PC-3 (cell line): ENCODE results near the gene VANGL2. TPM values are rescaled to one million over a fixed set of nuclear protein-coding genes. Genes with fewer than 3 reads are reported as not detected.

Source experiments
- ATAC-seq: fragments of 200-7000 bp; cut with Tn5 transposase; 2 replicates; pipeline ENCODE4 v1.9.1; 2020; ENCODE audit warnings: mild to moderate bottlenecking, moderate library complexity
- BruUV-seq: library from RNA; stranded (reverse); fragments of 400-500 nt; replicated peaks from 2 replicates; lab custom pipeline; 2021; lab: Mats Ljungman, UMichigan
- CTCF ChIA-PET: fragments of 300-600 bp; sonication (Branson Sonifier 250); formaldehyde crosslinking; loops from one replicate; lab custom pipeline; 2022; ENCODE audit warnings: antibody characterized with exemption; lab: Charles Lee
- POLR2A ChIA-PET: fragments of 300-600 bp; sonication (Branson Sonifier 250); formaldehyde crosslinking; loops from one replicate; lab custom pipeline; 2022; ENCODE audit warnings: antibody characterized with exemption; ENCODE audit not compliant: unreplicated experiment; lab: Charles Lee
- DNase-seq: peaks from one replicate; pipeline ENCODE4 v3.0.0-alpha.2; 2015
- H2AFZ ChIP-seq: fragments of 300-600 bp; sonication (generic); 2 replicates; pipeline ENCODE4 v1.6.0; 2016; ENCODE audit warnings: antibody characterized with exemption, low read length
- H3F3A ChIP-seq: fragments of 300-600 bp; sonication (generic); one replicate; pipeline ENCODE4 v1.6.0; 2017; ENCODE audit warnings: antibody characterized with exemption, low read length, control low read depth, mild to moderate bottlenecking; ENCODE audit not compliant: unreplicated experiment
- H3K27ac ChIP-seq: fragments of 300-600 bp; sonication (generic); 2 replicates; pipeline ENCODE4 v1.5.1; 2016; ENCODE audit warnings: mild to moderate bottlenecking, low read length
- H3K27me3 ChIP-seq: fragments of 300-600 bp; sonication (generic); 2 replicates; pipeline ENCODE4 v1.6.1; 2016; ENCODE audit warnings: low read length, mixed read lengths
- H3K36me3 ChIP-seq: fragments of 300-600 bp; sonication (generic); 2 replicates; pipeline ENCODE4 v1.6.1; 2016; ENCODE audit warnings: low read depth, mixed run types, low read length, mixed read lengths
- H3K4me1 ChIP-seq: fragments of 300-600 bp; sonication (generic); 2 replicates; pipeline ENCODE4 v1.5.1; 2016; ENCODE audit warnings: low read length; ENCODE audit not compliant: insufficient read depth
- H3K4me2 ChIP-seq: fragments of 300-600 bp; sonication (generic); 2 replicates; pipeline ENCODE4 v1.6.0; 2016; ENCODE audit warnings: low read length
- H3K4me3 ChIP-seq: fragments of 300-600 bp; sonication (generic); 2 replicates; pipeline ENCODE4 v1.5.1; 2016; ENCODE audit warnings: mild to moderate bottlenecking, low read length, mixed read lengths
- H3K79me2 ChIP-seq: fragments of 300-600 bp; sonication (generic); 2 replicates; pipeline ENCODE4 v1.6.1; 2017; ENCODE audit warnings: low read length, mixed read lengths
- H3K9ac ChIP-seq: fragments of 300-600 bp; sonication (generic); 2 replicates; pipeline ENCODE4 v1.6.0; 2016; ENCODE audit warnings: mild to moderate bottlenecking, low read length
- H3K9me2 ChIP-seq: fragments of 300-600 bp; sonication (generic); replicated peaks from 2 replicates; pipeline ENCODE4 v1.6.1; 2016; ENCODE audit warnings: mixed run types, low read length, mixed read lengths
- H3K9me3 ChIP-seq: fragments of 300-600 bp; sonication (generic); 2 replicates; pipeline ENCODE4 v1.6.1; 2016; ENCODE audit warnings: low read length, mixed read lengths
- H4K20me1 ChIP-seq: fragments of 300-600 bp; sonication (generic); 2 replicates; pipeline ENCODE4 v1.6.1; 2016; ENCODE audit warnings: low read length, mixed read lengths
- CTCF ChIP-seq: fragments of 300-600 bp; sonication (generic); conservative IDR thresholded peaks from 2 replicates; pipeline ENCODE4 v1.5.1; 2017; ENCODE audit warnings: antibody characterized with exemption, low read depth, mild to moderate bottlenecking, low read length
- EZH2 ChIP-seq: fragments of 300-600 bp; sonication (generic); IDR thresholded peaks from one replicate; pipeline ENCODE4 v1.6.1; 2017; ENCODE audit warnings: antibody characterized with exemption, mild to moderate bottlenecking, low read length; ENCODE audit not compliant: unreplicated experiment
- EZH2phosphoT487 ChIP-seq: fragments of 300-600 bp; sonication (generic); IDR thresholded peaks from 2 replicates; pipeline ENCODE4 v1.6.1; 2018; ENCODE audit warnings: mild to moderate bottlenecking, antibody characterized with exemption, low read length, borderline replicate concordance
- intact Hi-C: fragments of 100-400 bp; cut with micrococcal nuclease; formaldehyde crosslinking; loops from 2 replicates; pipeline ENCODE4 v1.9.0; 2023
- total RNA-seq: library from RNA; depleted of rRNA; stranded (reverse); fragments of >200 nt; gene quantifications from 2 replicates; pipeline ENCODE4 v1.2.3, GENCODE V29; 2014

The VANGL2 gene
- total RNA-seq, 1 experiment from 2014 or later = 0.44 TPM

DNA sequence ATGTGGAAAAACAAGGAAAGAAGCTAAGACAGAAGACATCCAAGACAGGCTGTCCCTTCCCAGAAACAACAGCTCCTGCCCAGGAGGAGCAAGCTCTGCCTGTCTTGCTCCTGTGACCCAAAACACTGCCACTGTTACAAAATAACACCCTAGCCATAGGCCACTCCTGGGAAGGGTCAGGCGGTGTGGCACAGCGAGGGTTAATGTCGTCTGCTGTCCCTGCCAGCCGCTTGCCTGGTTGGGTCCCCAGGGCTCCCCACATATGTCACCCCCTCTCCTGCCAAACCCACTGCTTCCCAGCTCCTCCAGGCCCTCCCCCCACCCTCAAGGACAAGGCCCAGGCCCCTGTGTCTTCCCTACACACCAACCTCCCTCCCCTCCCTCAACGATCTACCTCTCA is 37.4 kb upstream of the VANGL2 start:
- no peak overlapping the region for H3K4me3 ChIP-seq
- no peaks in the 10 kb centered on the region for H3F3A ChIP-seq
- intact Hi-C loops = no loop called here
- no peaks in the 10 kb centered on the region for H3K4me1 ChIP-seq
- no peak overlapping the region for H3K27ac ChIP-seq
- H3K9me2 ChIP-seq = no peaks in the 10 kb centered on the region
- ChIA-PET POLR2A (no interaction called here), CTCF (interaction anchor here (0.8 kb wide), 1 partner anchor 12 kb away, joined by 3 read pairs; no protein-coding TSS in a partner anchor)
- no peaks in the 10 kb centered on the region for H3K9me3 ChIP-seq
- ATAC-seq (no peak), DNase-seq (no peak)
- no peak overlapping the region for H3K9ac ChIP-seq
- no peak overlapping the region for H3K4me2 ChIP-seq
- H3K36me3 ChIP-seq = peaks cover 13% of the 10 kb centered on the region; the same call in 1 of the 2 replicates
- H3K79me2 ChIP-seq = no peaks in the 10 kb centered on the region
- TF ChIP-seq EZH2 (no peak), CTCF (no peak)
- no peak overlapping the region for H2AFZ ChIP-seq
- H4K20me1 ChIP-seq = no peaks in the 10 kb centered on the region
- no peaks in the 10 kb centered on the region for H3K27me3 ChIP-seq
- no TSS peak for BruUV-seq

GRCh38 chr1:160363951-160364735 is 36.2 kb upstream of the VANGL2 start:
- Histone ChIP-seq H3K9me3 (no peaks in the 10 kb centered on the region), H3K79me2 (no peaks in the 10 kb centered on the region), H3K4me1 (no peaks in the 10 kb centered on the region), H3F3A (no peaks in the 10 kb centered on the region), H3K27me3 (no peaks in the 10 kb centered on the region), H4K20me1 (no peaks in the 10 kb centered on the region), H3K9me2 (no peaks in the 10 kb centered on the region), H3K4me2 (no peak overlapping the region), H3K4me3 (no peak overlapping the region), H3K36me3 (peaks cover 10% of the 10 kb centered on the region; the same call in 1 of the 2 replicates), H3K9ac (no peak overlapping the region), H2AFZ (no peak overlapping the region), H3K27ac (no peak overlapping the region)
- POLR2A ChIA-PET = no interaction called here
- intact Hi-C loops = no loop called here
- ATAC-seq (no peak), DNase-seq (no peak)
- no peak for TF ChIP-seq EZH2
- TF ChIP-seq EZH2phosphoT487 = no peak
- no peak for TF ChIP-seq CTCF
- CTCF ChIA-PET = interaction anchor here (0.6 kb wide), 1 partner anchor 294 kb away, joined by 5 read pairs; no protein-coding TSS in a partner anchor
- BruUV-seq = no TSS peak

- ChIA-PET POLR2A (interaction anchor here (0.5 kb wide), 1 partner anchor 333 kb away, joined by 3 read pairs; no protein-coding TSS in a partner anchor), CTCF (no interaction called here)
- Histone ChIP-seq H3K36me3 (peaks cover 1% of the 10 kb centered on the region; the same call in 1 of the 2 replicates), H2AFZ (no peak overlapping the region), H3K4me1 (no peaks in the 10 kb centered on the region), H3K4me2 (no peak overlapping the region), H3K27ac (no peak overlapping the region), H3K9me2 (no peaks in the 10 kb centered on the region), H4K20me1 (no peaks in the 10 kb centered on the region), H3K27me3 (no peaks in the 10 kb centered on the region), H3K4me3 (no peak overlapping the region), H3K9ac (no peak overlapping the region), H3K9me3 (no peaks in the 10 kb centered on the region), H3F3A (no peaks in the 10 kb centered on the region), H3K79me2 (no peaks in the 10 kb centered on the region)
- BruUV-seq = no TSS peak
- DNase-seq = no peak
- intact Hi-C loops = no loop called here
- ATAC-seq = no peak
- TF ChIP-seq EZH2 (no peak), EZH2phosphoT487 (no peak), CTCF (no peak)
Observed at GRCh38 chr1:160365325-160365724, 35.0 kb upstream of the VANGL2 start.
